HepG2 (cell line): ENCODE measurements around the gene GDAP2. TPM values are rescaled to one million over a fixed set of nuclear protein-coding genes. Genes with fewer than 3 reads are reported as not detected.

Source experiments
- ATAC-seq: fragments of 200-7000 bp; cut with Tn5 transposase; 3 replicates; pipeline ENCODE4 v1.9.1; 2020; ENCODE audit warnings: mild to moderate bottlenecking, moderate library complexity
- BruUV-seq: library from RNA; stranded (reverse); fragments of 400-500 nt; replicated peaks from 2 replicates; lab custom pipeline; 2021; lab: Mats Ljungman, UMichigan
- CTCF ChIA-PET: fragments of 300-600 bp; formaldehyde crosslinking; extraction: SDS; loops from one replicate; lab custom pipeline; 2021; ENCODE audit warnings: low total read pairs, inconsistent platforms, low intra/inter-chr PET ratio; lab: Yijun Ruan, JAX
- POLR2A ChIA-PET: fragments of 350-600 bp; sonication (Branson Sonifier 250); formaldehyde crosslinking; loops from one replicate; lab custom pipeline; 2020; ENCODE audit warnings: antibody characterized with exemption, inconsistent platforms; lab: Yijun Ruan, JAX
- DNase-seq: peaks from one replicate; pipeline ENCODE4 v3.0.0-alpha.2; 2015; ENCODE audit warnings: low spot score
- FAIRE-seq: peaks from 3 replicates; lab custom pipeline; 2011; peaks lifted over from hg19 to GRCh38; lab: Jason Lieb, UNC
- H2AFZ ChIP-seq: one replicate; pipeline ENCODE4 v1.6.1; 2011; ENCODE audit warnings: low read length, inconsistent platforms
- H3K27ac ChIP-seq: fragments of 300-600 bp; 3 replicates; pipeline ENCODE4 v1.8.0; 2011; ENCODE audit warnings: mixed run types, mild to moderate bottlenecking, mixed read lengths, low read length, inconsistent platforms; ENCODE audit not compliant: insufficient read depth; ENCODE audit errors: extremely low read length
- H3K27me3 ChIP-seq, 2 experiments: fragments of 200-600 bp in 1 of 2; 2 replicates in 1 of 2; 3 replicates in 1 of 2; pipeline versions ENCODE4 v1.6.0 to v1.8.0; 2011; ENCODE audit warnings: low read length in 2 of 2, mild to moderate bottlenecking in 2 of 2, moderate library complexity in 2 of 2, inconsistent platforms in 1 of 2; ENCODE audit not compliant: insufficient read depth in 2 of 2, control insufficient read depth in 1 of 2
- H3K36me3 ChIP-seq, 2 experiments: fragments of 200-600 bp in 1 of 2; replicated peaks in 1 of 2; 2 replicates in 1 of 2; 3 replicates in 1 of 2; pipeline versions ENCODE4 v1.5.1 to v1.8.0; 2011; ENCODE audit warnings: low read length in 2 of 2, inconsistent platforms in 1 of 2; ENCODE audit not compliant: insufficient read depth in 2 of 2, control insufficient read depth in 1 of 2
- H3K4me1 ChIP-seq: 2 replicates; pipeline ENCODE4 v1.5.1; 2012; ENCODE audit warnings: low read length, inconsistent platforms; ENCODE audit not compliant: insufficient read depth
- H3K4me2 ChIP-seq: 2 replicates; pipeline ENCODE4 v1.6.0; 2011; ENCODE audit warnings: low read depth, low read length, inconsistent platforms
- H3K4me3 ChIP-seq, 3 experiments: fragments of 200-600 bp in 1 of 3; sonication (generic), shearing (Covaris generic) in 1 of 3; replicated peaks in 1 of 3; 2 replicates each; pipeline ENCODE4 v1.5.1; 2011 to 2016; ENCODE audit warnings: low read length in 3 of 3, inconsistent platforms in 2 of 3, low read depth in 2 of 3, mild to moderate bottlenecking in 2 of 3, control low read depth in 1 of 3, mixed read lengths in 1 of 3; ENCODE audit not compliant: insufficient read depth in 1 of 3
- H3K79me2 ChIP-seq: one replicate; pipeline ENCODE4 v1.6.1; 2011; ENCODE audit warnings: low read length, inconsistent platforms; ENCODE audit not compliant: insufficient read depth
- H3K9ac ChIP-seq: 2 replicates; pipeline ENCODE4 v1.6.0; 2011; ENCODE audit warnings: mild to moderate bottlenecking, low read depth, low read length, inconsistent platforms; ENCODE audit not compliant: insufficient read depth
- H3K9me3 ChIP-seq: 2 replicates; pipeline ENCODE4 v1.5.1; 2012; ENCODE audit warnings: mild to moderate bottlenecking, low read length
- H4K20me1 ChIP-seq: 2 replicates; pipeline ENCODE4 v1.6.0; 2011; ENCODE audit warnings: inconsistent platforms, mild to moderate bottlenecking, low read length, moderate library complexity; ENCODE audit not compliant: insufficient read depth
- GFI1 ChIP-seq: sonication (generic); formaldehyde crosslinking; IDR thresholded peaks from 2 replicates; pipeline ENCODE4 v1.5.0; 2020; ENCODE audit warnings: missing genetic modification reagents, mild to moderate bottlenecking, borderline replicate concordance
- ZBTB40 ChIP-seq, 2 experiments: fragments of 450-650 bp in 1 of 2; sonication (generic) in 1 of 2; formaldehyde crosslinking in 1 of 2; IDR thresholded peaks; 2 replicates each; pipeline versions ENCODE4 v1.6.1 to v1.8.0; 2016 to 2022; ENCODE audit warnings: antibody characterized with exemption in 1 of 2, mild to moderate bottlenecking in 1 of 2, missing genetic modification reagents in 1 of 2
- ZNF331 ChIP-seq: sonication (generic); formaldehyde crosslinking; IDR thresholded peaks from 2 replicates; pipeline ENCODE4 v1.4.0; 2020; ENCODE audit warnings: missing genetic modification reagents
- ZNF446 ChIP-seq: sonication (generic); formaldehyde crosslinking; IDR thresholded peaks from 2 replicates; pipeline ENCODE4 v1.5.0; 2020; ENCODE audit warnings: mild to moderate bottlenecking, missing genetic modification reagents
- ZNF577 ChIP-seq: sonication (generic); formaldehyde crosslinking; IDR thresholded peaks from 2 replicates; pipeline ENCODE4 v1.4.0; 2020; ENCODE audit warnings: mild to moderate bottlenecking, low read depth, missing genetic modification reagents, borderline replicate concordance
- ZNF879 ChIP-seq: sonication (generic); formaldehyde crosslinking; IDR thresholded peaks from 2 replicates; pipeline ENCODE4 v1.8.1; 2023; ENCODE audit warnings: missing genetic modification reagents
- WGBS: methylation state at CpG from one replicate; pipeline ENCODE4 v1.1.6; 2017; ENCODE audit warnings: low lambda C conversion rate; 5-methylcytosine and 5-hydroxymethylcytosine counted together
- in situ Hi-C: cut with HindIII; loops from 2 replicates; pipeline ENCODE4 v1.10.0; 2017; ENCODE audit warnings: low pct_unique_long_range_greater_than_20kb; ENCODE audit not compliant: extremely low pct_ligation_motif_present
- intact Hi-C: fragments of 100-400 bp; cut with micrococcal nuclease; formaldehyde crosslinking; loops from one replicate; pipeline ENCODE4 v1.10.0; 2022; ENCODE audit not compliant: unreplicated experiment
- polyA plus RNA-seq, 8 experiments: library from polyadenylated mRNA; depleted of rRNA in 3 of 8; stranded (reverse) in 7 of 8; unstranded in 1 of 8; fragments of >200 nt; fragmentation: Illumina TruSeq in 4 of 8; extraction: Trizol in 4 of 8; gene quantifications; 2 replicates each; pipeline versions ENCODE4 v1.2.1 to v1.2.3, GENCODE V29; 2011 to 2016; ENCODE audit warnings: low read depth in 4 of 8, missing spikeins in 1 of 8, mixed read lengths in 1 of 8; ENCODE audit not compliant: insufficient read depth in 1 of 8
- total RNA-seq, 5 experiments: library from RNA; depleted of rRNA; stranded (reverse); fragments of >200 nt; fragmentation: Illumina TruSeq; extraction: Trizol; gene quantifications; 2 replicates each; pipeline ENCODE4 v1.2.3, GENCODE V29; 2016; ENCODE audit warnings: low read depth in 1 of 5
- TF ChIP-seq, protein P1 (sequence below): sonication (generic); formaldehyde crosslinking; IDR thresholded peaks from 2 replicates; pipeline ENCODE4 v1.5.1; 2020; ENCODE audit warnings: missing genetic modification reagents, mild to moderate bottlenecking, borderline replicate concordance

GDAP2 gene
- total and polyA plus RNA-seq, 2 of the 13 experiments (the other 11 are each of a cell fraction or from before 2014, with no cell fraction given), result 11.4 to 23.2 TPM

- no peak overlapping the region for H3K27ac ChIP-seq
- H3K4me3 ChIP-seq, result no peak overlapping the region
- no TSS peak for BruUV-seq
- no peak overlapping the region for H2AFZ ChIP-seq
- peaks cover 3 to 15% of the 10 kb centered on the region in 2 experiments for H3K36me3 ChIP-seq
- H3K4me1 ChIP-seq, result no peaks in the 10 kb centered on the region
- 90% methylated on average over 2 of the region's 2 CpGs for WGBS
- in situ Hi-C loops (no loop called here), intact Hi-C loops (no loop called here)
- H3K9ac ChIP-seq, result no peak overlapping the region
- CTCF ChIA-PET, result interaction anchor here (4.1 kb wide), 1 partner anchor 78 kb away, joined by 38 read pairs; no protein-coding TSS in a partner anchor
- H3K4me2 ChIP-seq, result no peak overlapping the region
- TF ChIP-seq ZNF331 (CRISPR knock-in tag) (no peak), ZNF446 (no peak)
- TF ChIP-seq, protein P1, sequence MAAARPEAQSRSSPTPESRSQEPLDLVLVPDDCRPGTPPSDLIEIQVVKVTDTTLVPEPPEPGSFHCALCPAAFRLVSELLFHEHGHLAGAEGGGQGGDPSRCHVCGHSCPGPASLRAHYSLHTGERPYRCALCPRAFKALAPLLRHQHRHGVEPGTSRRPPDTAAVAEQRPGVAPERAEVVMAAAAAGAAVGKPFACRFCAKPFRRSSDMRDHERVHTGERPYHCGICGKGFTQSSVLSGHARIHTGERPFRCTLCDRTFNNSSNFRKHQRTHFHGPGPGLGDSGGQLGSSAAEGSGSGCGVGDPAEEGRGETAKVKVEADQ, result no peak
- TF ChIP-seq, all 625 proteins: peak for 0
- ATAC-seq (no peak), DNase-seq (no peak), FAIRE-seq (no peak)
- no peaks in the 10 kb centered on the region for H3K9me3 ChIP-seq
- POLR2A ChIA-PET, result no interaction called here
- no peaks in the 10 kb centered on the region for H3K27me3 ChIP-seq
- no peaks in the 10 kb centered on the region for H4K20me1 ChIP-seq
- H3K79me2 ChIP-seq, result no peaks in the 10 kb centered on the region
Observed at GRCh38 chr1:117892512-117892911, 36.9 kb downstream of the GDAP2 start.

GRCh38 chr1:117890452-117890851 lies 39.0 kb downstream of the GDAP2 start:
- BruUV-seq, result no TSS peak
- FAIRE-seq (no peak), ATAC-seq (no peak), DNase-seq (no peak)
- Histone ChIP-seq H2AFZ (no peak overlapping the region), H3K36me3 (no peaks in the 10 kb centered on the region; a peak in 3 of 5 replicates), H3K4me1 (no peaks in the 10 kb centered on the region), H3K9ac (no peak overlapping the region), H3K4me3 (no peak overlapping the region), H3K27me3 (no peaks in the 10 kb centered on the region), H3K27ac (no peak overlapping the region), H3K79me2 (no peaks in the 10 kb centered on the region), H3K9me3 (no peaks in the 10 kb centered on the region), H3K4me2 (no peak overlapping the region), H4K20me1 (no peaks in the 10 kb centered on the region)
- intact Hi-C loops, result no loop called here
- POLR2A ChIA-PET, result no interaction called here
- in situ Hi-C loops, result no loop called here
- CTCF ChIA-PET, result no interaction called here
- 100% methylated on average over 2 of the region's 2 CpGs for WGBS
- no peak for TF ChIP-seq ZNF577 (CRISPR knock-in tag)
- TF ChIP-seq ZNF879 (CRISPR knock-in tag), result no peak
- no peak for TF ChIP-seq ZBTB40 (IDR thresholded peaks at IDR 0.05)
- TF ChIP-seq ZBTB40 (CRISPR knock-in tag; IDR thresholded peaks at IDR 0.05), result no peak
- TF ChIP-seq GFI1 (CRISPR knock-in tag), result no peak
